Right kidney (tissue), 1 donor: ENCODE measurements around the gene USP32.
"Not testable (repeated sequence)": the region's sequence is repeated elsewhere in the genome, so short reads cannot be mapped to it uniquely, and the experiment has no call there.

Experiments used
- DNase-seq: peaks from one replicate; pipeline ENCODE4 v3.0.0-alpha.2; 2016

Gene USP32

DNA sequence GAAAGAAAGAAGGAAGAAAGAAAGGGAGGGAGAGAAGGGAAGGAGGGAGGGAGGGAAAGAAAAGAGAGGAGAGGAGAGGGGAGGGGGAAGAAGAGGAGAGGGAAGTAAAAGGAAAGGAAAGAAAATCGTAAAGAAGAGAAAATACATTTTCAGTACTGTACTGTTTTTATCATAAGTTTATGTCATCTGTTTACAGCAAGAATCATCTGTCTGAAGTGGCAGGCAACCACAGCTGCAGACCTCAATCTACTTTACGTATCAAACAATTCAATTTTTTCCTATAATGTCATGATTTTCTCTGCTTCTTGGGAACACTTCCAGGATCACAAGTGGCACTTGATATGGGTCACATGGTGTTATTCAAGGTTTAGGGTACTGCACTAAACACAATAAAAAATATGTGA, 58.3 kb downstream of the USP32 start:
- DNase-seq: no peak

DNA sequence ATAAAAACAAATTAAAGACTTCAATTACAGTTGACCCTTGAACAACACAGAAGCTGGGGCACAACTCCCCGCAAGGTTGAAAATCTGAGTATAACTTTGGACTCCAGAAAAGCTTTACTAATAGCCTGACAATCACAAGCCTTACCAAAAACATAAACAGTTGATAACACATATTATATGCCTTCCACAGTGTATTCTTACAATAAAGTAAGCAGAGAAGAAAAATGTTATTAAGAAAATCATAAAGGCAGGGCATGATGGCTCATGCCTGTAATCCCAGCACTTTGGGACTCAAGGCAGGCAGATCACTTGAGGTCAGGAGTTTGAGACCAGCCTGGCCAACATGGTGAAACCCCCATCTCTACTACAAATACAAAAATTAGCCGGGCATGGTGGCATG, 58.9 kb downstream of the USP32 start:
- not testable (repeated sequence) for DNase-seq

DNA sequence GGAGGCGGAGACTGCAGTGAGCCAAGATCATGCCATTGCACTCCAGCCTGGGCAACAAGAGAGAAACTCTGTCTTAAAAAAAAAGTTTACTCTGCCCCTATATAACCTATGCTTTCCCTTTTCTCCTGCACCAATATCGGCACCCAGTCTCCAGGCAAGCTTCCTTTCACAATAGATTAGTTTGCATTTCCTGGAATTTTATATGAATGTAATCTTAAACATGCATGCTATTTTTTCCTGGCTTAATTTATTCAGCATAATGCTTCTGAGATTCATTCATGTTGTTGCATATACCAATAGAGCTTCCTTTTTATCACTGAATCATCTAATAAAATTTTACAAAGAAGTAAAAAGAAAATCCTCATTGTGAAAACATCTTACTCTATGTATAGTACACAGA, 59.4 kb downstream of the USP32 start:
- no peak for DNase-seq

DNA sequence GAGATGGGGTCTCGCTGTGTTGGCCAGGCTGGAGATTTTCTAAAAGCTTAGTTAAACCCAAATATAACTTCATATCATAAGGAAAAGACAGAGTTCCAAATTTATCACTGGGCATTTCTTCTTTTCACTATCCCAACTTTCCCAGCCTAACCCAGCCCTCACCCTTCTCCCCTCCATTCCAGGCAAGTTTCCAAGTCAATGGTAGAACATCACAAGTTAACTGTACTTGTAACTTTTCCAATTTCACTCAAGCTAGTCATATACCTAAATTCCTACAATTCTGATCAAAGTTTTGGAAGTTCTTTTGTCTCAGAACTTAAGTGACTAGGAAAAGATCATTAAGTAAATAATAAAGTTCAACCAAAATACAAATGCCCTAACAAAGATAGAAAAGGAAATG, 61.2 kb downstream of the USP32 start:
- no peak for DNase-seq

DNA sequence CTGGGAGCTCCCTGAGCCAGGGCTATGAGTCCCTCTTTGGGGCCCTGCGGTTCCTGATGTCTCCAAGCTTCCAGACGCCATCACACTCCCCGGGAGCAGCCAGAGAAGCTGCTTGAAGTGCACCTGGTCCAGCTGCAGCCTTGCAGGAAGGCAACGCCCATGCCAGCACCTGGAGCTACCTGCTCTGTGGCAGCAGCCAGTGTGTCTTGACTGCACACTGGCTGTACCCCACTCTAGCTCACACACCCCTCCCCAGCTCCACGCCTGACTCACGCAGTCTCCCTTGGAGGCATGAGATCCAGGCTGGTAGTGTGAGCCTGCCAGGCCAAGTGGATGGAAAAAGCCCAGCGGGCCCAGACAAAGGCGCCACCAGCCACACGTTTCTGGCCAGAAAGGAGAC, 63.3 kb downstream of the USP32 start:
- no peak for DNase-seq

DNA sequence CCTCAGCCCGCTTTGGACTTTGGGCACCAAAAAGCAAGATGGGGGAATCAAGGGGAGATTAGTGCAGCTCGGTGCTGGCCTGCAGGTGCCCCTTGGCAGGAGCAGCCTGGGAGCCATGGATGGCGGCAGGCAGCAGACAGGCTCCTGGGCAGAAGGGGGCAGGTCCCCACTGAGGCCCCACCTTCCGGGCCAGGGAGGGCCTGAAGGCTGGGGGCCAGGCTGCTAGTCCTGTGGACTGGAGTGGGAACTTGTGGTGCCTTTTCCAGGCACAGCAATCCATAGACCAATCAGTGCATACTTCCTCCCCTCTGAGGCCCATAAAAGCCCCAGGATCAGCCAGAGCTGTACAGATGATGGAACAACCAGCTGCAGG, 64.0 kb downstream of the USP32 start:
- no peak for DNase-seq

DNA sequence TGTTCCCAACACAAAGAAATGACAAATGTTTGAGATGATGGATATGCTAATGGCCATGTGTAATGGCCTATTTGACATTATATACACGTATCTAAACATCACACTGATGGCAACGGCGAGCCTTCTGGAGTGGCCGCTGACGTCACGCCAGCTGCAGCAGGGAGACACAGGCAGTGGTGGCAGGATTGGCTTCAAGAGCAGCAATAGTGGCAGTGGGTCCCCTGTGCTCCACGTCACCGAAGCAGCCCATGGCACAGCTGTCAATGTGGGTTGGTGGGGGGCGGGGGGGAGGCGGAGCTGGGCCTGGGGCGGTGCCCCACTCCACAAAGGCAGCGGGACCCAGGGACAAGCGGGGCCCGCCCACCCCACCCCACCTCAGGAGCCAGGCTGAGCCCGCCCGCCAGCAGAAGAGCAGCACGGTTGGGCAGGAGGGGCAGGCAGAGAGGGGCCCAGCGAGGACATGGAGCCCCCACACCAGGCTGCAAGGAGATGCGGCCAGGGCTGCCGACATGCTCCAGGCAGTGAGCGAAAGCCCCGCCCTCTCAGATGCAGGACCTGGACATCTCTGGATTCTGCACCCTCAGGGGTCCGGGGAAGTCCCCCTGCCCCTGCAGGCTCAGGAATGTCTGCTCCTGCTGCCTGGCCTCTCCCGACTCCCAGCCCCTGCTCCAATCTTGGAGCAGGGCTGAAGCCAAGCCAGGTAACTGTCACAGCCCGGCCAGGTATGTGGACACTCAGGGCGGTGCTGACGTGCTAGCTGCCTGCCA, 64.6 kb downstream of the USP32 start:
- no peak for DNase-seq

DNA sequence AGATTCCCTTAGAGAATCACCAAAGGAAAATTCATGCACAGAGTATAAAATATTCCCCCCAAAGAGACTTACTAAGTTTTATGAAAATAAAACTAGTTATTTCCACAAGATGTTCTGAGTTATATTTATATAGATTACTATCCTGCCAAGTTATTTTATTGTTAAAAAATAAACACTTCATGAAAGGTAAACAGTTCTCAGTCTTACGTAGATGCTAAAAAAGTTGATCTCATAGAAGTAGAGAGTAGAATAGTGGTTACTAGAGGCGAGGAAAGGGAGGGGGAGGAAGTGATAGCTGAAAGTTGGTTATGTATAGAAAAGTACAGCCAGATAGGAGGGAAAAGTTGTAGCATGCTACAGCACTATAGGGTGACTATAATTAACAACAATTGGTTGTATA, 65.2 kb downstream of the USP32 start:
- DNase-seq: no peak

DNA sequence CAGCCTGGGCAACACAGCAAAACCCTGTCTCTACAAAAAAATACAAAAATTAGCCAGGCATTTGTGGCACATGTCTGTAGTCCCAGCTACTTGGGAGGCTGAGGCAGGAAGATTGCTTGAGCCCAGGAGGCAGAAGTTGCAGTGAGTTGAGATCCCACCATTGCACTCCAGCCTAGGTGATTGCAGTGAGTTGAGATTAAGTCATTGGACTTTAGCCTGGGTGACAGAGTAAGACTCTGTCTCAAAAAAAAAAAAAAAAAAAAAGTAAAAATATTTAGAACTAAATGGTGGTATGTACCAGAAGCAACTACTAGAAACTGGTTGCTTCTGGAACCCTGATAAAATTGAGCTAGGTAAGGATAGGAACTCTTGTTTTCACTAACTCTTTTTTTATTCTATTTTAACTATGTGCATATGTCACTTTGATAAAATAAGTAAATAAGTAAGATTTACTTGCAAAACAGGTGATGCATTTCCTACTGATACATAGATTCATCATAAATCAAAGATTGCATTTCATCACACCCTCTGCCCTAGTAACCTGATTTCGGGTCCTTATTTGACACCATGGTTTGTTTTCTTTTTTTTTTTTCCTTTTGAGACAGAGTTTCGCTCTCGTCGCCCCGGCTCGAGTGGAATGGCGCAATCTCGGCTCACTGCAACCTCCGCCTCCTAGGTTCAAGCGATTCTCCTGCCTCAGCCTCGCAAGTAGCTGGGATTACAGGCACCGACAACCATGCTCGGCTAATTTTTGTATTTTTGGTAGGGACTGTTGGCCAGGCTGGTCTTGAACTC, 66.0 kb downstream of the USP32 start:
- no peak for DNase-seq

DNA sequence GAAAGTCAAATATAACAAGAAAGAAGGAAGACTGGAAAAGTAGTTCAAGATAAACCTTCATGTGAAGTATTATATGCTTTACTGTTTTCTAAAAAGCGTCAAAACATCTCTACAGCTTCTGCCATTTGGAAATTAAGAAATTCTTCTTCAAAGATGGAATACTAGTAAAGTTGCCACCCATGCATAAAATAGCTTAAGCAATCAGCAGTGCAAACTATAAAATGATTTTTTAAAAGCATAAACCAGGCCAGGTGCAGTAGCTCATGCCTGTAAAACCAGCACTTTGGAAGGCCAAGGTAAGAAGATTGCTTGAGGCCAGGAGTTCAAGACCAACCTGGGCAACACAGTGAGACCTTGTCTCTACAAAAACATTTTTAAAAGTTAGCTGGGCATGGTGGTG, 68.2 kb downstream of the USP32 start:
- no peak for DNase-seq

DNA sequence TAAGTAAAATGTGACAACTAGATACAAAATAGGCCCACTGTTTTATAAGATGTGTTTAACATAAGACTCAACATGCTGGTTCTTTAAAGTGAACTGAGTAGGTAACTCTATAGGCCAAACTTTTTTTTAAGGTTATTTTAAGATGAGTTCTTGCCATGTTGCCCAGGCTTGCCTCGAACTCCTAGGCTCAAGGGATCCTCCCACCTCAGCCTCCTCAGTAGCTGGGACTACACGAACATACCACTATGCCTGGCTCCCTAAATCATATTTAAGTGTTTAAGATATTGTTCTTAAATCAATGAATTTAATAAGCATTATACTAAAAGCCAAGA, 69.9 kb downstream of the USP32 start:
- no peak for DNase-seq

DNA sequence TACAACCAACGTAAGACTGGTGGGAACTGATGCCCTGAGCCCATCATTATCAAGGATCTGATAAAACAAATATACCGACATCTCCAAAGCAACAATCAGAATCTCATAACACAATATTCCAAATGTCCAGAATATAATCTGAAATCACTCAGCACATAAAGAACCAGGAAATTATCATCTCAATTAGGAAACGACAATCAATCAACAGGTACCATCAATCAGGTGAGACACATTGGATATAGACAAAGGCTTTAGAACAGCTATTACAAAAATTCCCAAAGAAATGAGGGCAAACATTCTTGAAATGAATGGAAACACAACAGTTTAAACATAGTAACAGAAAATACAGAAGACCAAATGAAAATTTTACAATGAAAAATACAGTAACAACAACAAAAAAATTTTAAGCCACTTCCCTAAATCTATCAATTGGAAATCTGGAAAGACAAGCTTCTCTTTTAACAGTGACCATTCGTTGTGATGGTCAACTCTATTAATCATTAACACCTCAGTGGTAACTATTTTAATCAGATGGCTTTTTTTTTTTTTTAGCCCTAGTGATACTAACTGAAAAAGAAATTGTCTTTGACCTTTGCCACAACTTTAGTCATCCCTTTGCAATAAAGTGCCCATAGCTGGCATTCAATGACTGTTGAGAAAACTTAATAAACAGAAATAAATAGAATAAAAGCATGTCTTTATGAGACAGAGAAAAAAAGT, 70.4 kb downstream of the USP32 start:
- no peak for DNase-seq

DNA sequence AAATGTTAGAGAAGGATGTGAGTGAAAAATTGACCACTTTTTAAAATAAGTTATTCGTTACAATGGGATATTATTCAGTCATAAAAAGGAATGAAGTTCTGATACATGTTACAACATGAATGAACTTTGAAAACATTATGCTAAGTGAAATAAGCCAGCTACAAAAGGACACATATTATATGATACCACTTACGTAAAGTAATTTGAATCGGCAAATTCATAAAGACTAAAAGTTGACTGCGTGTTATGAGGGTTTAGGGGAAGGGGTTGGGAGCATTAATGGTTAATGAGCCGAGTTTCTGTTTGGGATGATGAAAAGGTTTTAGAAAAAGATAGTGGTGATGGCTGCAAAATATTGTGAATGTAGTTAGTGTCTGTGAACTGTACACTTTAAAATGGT, 73.1 kb downstream of the USP32 start:
- DNase-seq: no peak

DNA sequence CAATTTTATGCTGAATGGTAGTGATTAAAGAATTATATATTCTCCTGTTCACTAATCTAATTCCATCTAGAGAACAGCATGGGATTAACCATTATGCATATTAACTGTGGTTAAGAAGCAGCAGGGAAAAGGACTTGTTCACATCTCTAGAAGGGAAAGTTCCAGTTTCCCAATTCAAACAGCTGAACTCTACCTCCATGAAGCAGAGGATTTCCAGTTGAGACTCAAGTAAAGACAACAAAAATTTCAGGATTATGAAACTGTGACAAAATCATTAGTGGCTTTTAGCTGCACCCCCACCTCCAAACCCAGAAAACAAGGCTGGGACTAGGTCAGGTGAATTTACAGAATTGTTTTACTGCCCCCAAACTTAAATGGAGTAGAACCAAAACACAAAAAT, 73.6 kb downstream of the USP32 start:
- no peak for DNase-seq

DNA sequence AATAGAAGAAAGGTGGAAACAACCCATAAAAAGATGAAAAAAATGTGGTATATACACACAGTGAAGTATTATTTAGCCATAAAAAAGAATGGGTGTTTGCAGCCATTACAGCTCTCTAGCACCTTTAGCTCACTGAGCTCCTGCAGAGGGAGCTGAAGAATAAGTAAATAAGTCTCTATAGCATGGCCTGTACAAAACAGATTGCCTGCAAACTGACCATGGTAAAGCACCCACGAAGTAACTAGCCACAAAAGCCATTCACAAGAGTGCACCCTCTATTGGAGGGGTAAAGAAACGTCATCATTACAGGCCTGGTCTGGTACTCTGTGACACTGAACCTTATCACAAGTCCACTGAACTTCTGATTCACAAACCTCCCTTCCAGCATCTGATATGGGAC, 76.3 kb downstream of the USP32 start:
- DNase-seq: no peak

DNA sequence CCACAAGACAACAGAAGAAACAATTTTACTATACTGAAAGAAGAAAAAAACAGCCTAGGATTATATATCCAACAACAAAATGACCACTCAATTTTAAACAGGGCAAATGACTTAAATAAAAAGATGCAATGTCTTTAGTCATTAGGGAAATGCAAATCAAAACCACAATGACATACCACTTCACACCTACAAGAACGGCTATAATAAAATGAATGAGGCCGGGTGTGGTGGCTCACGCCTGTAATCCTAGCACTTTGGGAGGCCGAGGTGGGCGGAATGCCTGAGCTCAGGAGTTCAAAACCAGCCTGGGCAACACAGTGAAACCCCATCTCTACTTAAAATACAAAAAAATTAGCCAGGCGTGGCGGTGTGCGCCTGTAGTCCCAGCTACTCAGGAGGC, 77.0 kb downstream of the USP32 start:
- DNase-seq: not testable (repeated sequence)

DNA sequence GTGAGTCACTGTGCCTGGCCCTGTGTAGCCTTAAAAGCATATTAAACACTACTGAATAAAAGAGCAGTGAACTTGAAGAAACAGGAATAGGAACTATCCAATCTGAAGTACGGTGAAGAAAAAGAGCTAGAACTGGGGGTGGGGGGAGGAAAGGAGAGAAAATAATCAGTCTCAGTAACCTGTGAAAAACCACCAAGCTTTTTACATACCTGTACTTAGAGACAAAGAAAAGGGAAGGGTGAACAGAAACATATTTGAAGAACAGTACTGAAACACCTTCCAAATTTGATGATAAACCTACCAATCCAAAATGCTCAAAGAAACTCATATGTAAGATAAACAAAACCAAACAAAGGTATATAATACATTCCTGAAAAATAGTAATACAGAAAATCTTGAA, 77.5 kb downstream of the USP32 start:
- DNase-seq: no peak

DNA sequence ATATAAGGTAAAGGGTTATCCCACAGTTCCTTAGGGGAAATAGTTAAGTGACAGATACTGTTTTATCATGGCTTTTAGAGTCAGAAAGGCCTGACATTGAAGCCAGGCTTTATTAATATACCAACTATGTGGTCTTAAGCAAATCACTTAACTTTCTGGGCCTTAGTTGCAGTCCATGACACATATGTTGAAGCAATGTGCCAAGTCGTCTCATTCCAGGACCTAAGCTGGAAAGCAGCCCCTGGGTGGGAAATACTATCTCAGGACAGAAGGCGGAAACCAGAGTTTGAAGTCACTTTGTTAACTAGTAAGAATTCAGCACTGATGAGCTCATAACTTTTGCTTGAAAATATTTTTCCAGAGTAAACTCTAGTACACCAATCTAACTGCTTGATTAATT, 80.0 kb downstream of the USP32 start:
- DNase-seq: no peak

DNA sequence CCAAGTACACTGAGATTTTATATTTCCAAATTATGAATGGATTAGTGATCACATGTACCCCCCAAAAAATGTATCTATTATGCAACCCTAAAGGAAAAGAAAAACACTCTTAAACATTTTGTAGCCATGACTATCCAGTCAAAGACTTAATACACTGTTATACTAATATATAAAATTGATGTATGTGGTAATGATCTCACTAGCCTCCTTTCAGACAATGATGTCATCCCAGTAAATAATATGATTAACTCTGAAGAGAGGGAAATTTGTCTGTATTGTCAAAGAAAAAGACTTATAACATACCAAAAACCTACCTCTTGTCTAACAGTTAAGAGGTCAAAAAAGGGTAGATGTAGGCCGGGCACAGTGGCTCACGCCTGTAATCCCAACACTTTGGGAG, 80.7 kb downstream of the USP32 start:
- no peak for DNase-seq

DNA sequence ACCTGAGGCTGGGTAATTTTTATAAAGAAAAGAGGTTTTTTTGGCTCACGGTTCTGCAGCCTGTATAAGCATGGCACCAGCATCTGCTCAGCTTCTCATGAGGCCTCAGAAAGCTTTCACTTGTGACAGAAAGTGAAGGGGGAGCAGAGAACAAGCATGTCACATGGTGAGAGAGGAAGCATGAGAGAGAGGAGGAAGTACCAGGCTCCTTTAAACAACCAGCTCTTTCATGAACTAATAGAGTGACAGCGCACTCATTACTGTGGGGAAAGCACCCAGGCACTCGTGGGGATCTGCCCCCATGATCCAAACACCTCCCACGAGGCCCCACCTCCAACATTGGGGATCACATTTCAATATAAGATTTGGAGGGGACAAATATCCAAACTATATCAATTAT, 86.8 kb downstream of the USP32 start:
- no peak for DNase-seq

DNA sequence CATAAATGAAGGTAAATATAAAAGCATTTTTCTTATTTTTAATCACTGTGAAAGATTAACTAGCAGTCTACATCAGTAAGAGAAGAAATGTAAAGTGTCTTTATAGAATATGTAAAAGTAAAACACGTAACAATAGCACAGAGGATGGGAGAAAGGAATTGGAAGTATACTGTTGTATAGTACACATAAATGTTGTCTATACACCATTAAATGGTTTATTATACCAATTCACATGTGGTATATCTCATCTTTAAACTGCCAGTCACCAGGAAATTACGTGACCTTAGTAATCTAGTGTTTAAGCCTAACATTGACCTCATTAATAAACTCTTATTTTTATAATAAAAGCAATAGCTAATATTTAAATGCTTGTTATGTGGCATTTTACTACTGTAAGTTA, 87.4 kb downstream of the USP32 start:
- DNase-seq: no peak

DNA sequence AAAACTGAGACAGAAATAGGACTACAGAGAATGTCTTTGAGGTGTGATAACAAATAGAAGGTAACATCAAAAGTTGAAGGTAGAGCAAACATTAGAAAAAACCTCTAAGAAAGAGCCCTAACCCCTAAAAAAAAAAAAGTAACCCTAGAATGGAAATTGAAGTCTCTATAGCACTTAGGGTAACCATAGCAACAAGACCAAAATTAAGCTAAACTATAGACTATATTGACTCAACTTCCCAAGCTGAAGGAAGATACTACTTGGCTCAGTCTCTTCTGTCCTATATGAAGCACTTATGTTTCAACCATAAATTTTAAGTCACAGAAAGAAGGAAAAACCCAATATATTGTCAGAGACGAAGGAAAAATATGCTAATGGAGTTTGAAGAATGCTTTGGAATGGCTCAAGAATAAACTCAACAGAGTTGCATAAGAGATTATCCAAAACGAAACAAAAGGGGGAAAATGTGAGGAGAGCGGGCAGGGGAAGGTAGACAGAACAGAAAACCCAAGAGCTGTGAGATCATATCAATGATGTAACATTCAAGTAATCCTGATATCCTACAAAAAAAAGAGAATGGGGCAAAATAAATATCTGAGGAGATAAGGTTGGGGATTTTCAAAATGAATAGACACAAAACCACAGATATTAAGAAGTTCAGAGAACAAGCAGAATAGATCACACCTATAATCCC, 88.4 kb downstream of the USP32 start:
- DNase-seq: no peak

DNA sequence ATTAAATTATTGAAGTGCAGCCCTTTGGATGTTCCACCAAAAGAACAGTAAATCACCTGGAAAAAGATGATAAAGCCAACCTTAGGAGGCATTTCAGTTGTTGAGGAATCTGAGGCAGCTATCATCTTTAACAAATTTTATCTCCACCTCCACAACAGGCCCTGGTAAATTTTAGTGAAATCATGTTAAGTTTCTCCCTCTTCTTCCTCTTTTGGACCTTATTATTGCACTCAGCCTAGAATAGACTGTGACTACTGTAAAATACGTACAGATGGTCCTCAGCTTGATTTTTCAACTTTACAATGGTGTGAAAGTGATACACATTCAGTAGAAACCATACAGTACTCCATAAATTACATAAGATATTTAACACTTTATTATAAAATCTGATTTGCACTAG, 90.3 kb downstream of the USP32 start:
- DNase-seq: no peak
